ENCODE results near the gene CEP162.

The CEP162 gene

DNA sequence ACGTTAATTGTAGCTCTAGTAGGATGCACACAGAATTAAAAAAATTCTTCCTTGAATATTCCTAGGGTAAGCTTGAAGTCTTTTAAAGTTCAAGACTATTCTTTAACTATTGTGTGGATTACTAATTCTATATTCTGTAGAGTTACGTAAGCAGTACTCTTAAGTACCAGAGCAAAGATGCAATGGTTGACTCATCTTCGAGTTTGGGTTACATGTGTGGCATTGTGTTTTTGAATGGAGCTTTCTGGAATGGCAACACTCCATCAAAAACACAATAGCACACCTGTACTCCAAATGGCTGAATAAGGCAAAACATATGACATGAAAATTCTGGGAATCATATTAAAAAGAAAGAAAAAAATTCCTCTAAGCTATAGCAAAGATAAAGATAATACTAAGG, 33.5 kb upstream of the CEP162 start:
- H3K4me3 ChIP-seq (ENCODE audit: insufficient read depth, low read length, poor library complexity, severe bottlenecking): no peak overlapping the region
- H3F3A ChIP-seq (ENCODE audit: insufficient read depth): no peaks in the 10 kb centered on the region
- no peak overlapping the region for H2AFZ ChIP-seq (ENCODE audit: low read depth, low read length, severe bottlenecking)
- H3K9me2 ChIP-seq (replicated peaks; ENCODE audit: insufficient read depth, low read length): no peaks in the 10 kb centered on the region
- no peak overlapping the region for H3K27ac ChIP-seq (ENCODE audit: low read depth, low read length)
- H3K27me3 ChIP-seq (ENCODE audit: low read length): no peaks in the 10 kb centered on the region
- H3K9ac ChIP-seq (ENCODE audit: low read length): no peak overlapping the region
- H3K79me2 ChIP-seq (ENCODE audit: insufficient read depth, low read length): no peaks in the 10 kb centered on the region
- no peaks in the 10 kb centered on the region for H4K20me1 ChIP-seq (ENCODE audit: low read depth, low read length)
- TF ChIP-seq EZH2phosphoT487 (conservative IDR thresholded peaks at IDR 0.05; ENCODE audit: low read length): no peak
- TF ChIP-seq CTCF (IDR thresholded peaks at IDR 0.05; ENCODE audit: insufficient read depth, low read length, poor library complexity, severe bottlenecking): no peak
- H3K4me2 ChIP-seq (ENCODE audit: low read depth, low read length, poor library complexity, severe bottlenecking): no peak overlapping the region
- H3K9me3 ChIP-seq (ENCODE audit: insufficient read depth, low read length): no peaks in the 10 kb centered on the region
- H3K36me3 ChIP-seq (ENCODE audit: low read length): no peaks in the 10 kb centered on the region

GRCh38 chr6:84260196-84260595, 32.8 kb upstream of the CEP162 start:
- no peak for TF ChIP-seq EZH2phosphoT487 (conservative IDR thresholded peaks at IDR 0.05; ENCODE audit: low read length)
- TF ChIP-seq CTCF (IDR thresholded peaks at IDR 0.05; ENCODE audit: insufficient read depth, low read length, poor library complexity, severe bottlenecking): no peak
- no peaks in the 10 kb centered on the region for H3K79me2 ChIP-seq (ENCODE audit: insufficient read depth, low read length)
- H3K27me3 ChIP-seq (ENCODE audit: low read length): no peaks in the 10 kb centered on the region
- no peak overlapping the region for H3K9ac ChIP-seq (ENCODE audit: low read length)
- no peaks in the 10 kb centered on the region for H3K36me3 ChIP-seq (ENCODE audit: low read length)
- H2AFZ ChIP-seq (ENCODE audit: low read depth, low read length, severe bottlenecking): no peak overlapping the region
- no peaks in the 10 kb centered on the region for H3F3A ChIP-seq (ENCODE audit: insufficient read depth)
- H3K9me2 ChIP-seq (replicated peaks; ENCODE audit: insufficient read depth, low read length): no peaks in the 10 kb centered on the region
- H3K4me2 ChIP-seq (ENCODE audit: low read depth, low read length, poor library complexity, severe bottlenecking): no peak overlapping the region
- no peaks in the 10 kb centered on the region for H3K9me3 ChIP-seq (ENCODE audit: insufficient read depth, low read length)
- H4K20me1 ChIP-seq (ENCODE audit: low read depth, low read length): no peaks in the 10 kb centered on the region
- no peak overlapping the region for H3K4me3 ChIP-seq (ENCODE audit: insufficient read depth, low read length, poor library complexity, severe bottlenecking)
- H3K27ac ChIP-seq (ENCODE audit: low read depth, low read length): no peak overlapping the region

DNA sequence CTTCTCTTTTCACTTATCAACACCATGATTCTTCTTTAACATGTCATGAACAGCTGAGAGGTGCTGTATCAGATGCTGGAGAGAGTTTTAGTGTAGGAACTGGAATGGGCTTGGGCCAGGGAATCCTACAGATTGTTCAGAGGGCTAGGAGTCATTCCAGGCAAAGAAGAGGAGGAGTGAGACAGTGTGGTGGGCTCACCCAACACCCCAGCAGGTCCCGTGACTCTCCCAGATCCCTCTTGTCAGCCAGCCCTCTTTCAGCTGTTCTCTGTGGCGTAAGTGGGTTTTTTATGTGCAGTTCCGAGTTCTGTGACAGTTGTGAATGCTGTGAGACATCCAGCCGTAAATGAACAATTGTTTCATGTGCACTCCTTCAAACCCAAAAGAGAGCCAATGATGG, 31.4 kb upstream of the CEP162 start:
- H4K20me1 ChIP-seq (ENCODE audit: low read depth, low read length): no peaks in the 10 kb centered on the region
- no peak overlapping the region for H3K4me3 ChIP-seq (ENCODE audit: insufficient read depth, low read length, poor library complexity, severe bottlenecking)
- no peaks in the 10 kb centered on the region for H3K9me3 ChIP-seq (ENCODE audit: insufficient read depth, low read length)
- H3K27ac ChIP-seq (ENCODE audit: low read depth, low read length): no peak overlapping the region
- H3K27me3 ChIP-seq (ENCODE audit: low read length): no peaks in the 10 kb centered on the region
- no peak for TF ChIP-seq CTCF (IDR thresholded peaks at IDR 0.05; ENCODE audit: insufficient read depth, low read length, poor library complexity, severe bottlenecking)
- no peaks in the 10 kb centered on the region for H3K36me3 ChIP-seq (ENCODE audit: low read length)
- no peak overlapping the region for H3K9ac ChIP-seq (ENCODE audit: low read length)
- H3K9me2 ChIP-seq (replicated peaks; ENCODE audit: insufficient read depth, low read length): no peaks in the 10 kb centered on the region
- no peaks in the 10 kb centered on the region for H3K79me2 ChIP-seq (ENCODE audit: insufficient read depth, low read length)
- no peaks in the 10 kb centered on the region for H3F3A ChIP-seq (ENCODE audit: insufficient read depth)
- no peak overlapping the region for H3K4me2 ChIP-seq (ENCODE audit: low read depth, low read length, poor library complexity, severe bottlenecking)
- no peak overlapping the region for H2AFZ ChIP-seq (ENCODE audit: low read depth, low read length, severe bottlenecking)

DNA sequence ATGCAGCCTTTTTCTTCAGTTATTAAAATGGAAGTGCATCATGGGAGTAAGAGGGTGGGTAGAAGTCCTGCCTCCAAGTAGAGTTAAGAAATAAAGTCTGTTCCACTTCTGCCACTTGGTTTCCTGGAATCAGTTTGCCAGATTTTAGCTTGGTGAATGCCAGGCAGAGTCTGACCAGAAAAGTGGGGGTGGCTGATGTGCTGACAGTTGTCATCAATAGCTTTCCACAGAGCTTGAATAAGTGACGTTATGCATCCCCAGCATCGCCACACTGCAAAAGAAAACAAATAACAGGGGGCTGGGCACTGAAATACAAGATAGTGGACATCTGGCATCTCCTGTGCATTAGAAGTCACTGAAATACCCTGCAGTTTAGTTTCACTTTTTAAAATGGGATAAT, 30.8 kb upstream of the CEP162 start:
- no peak for TF ChIP-seq EZH2phosphoT487 (conservative IDR thresholded peaks at IDR 0.05; ENCODE audit: low read length)
- TF ChIP-seq CTCF (IDR thresholded peaks at IDR 0.05; ENCODE audit: insufficient read depth, low read length, poor library complexity, severe bottlenecking): no peak
- no peaks in the 10 kb centered on the region for H3F3A ChIP-seq (ENCODE audit: insufficient read depth)
- no peak overlapping the region for H3K4me3 ChIP-seq (ENCODE audit: insufficient read depth, low read length, poor library complexity, severe bottlenecking)
- H3K27ac ChIP-seq (ENCODE audit: low read depth, low read length): no peak overlapping the region
- no peaks in the 10 kb centered on the region for H3K27me3 ChIP-seq (ENCODE audit: low read length)
- no peaks in the 10 kb centered on the region for H3K9me2 ChIP-seq (replicated peaks; ENCODE audit: insufficient read depth, low read length)
- H2AFZ ChIP-seq (ENCODE audit: low read depth, low read length, severe bottlenecking): no peak overlapping the region
- no peaks in the 10 kb centered on the region for H4K20me1 ChIP-seq (ENCODE audit: low read depth, low read length)
- no peaks in the 10 kb centered on the region for H3K9me3 ChIP-seq (ENCODE audit: insufficient read depth, low read length)
- no peaks in the 10 kb centered on the region for H3K36me3 ChIP-seq (ENCODE audit: low read length)
- no peaks in the 10 kb centered on the region for H3K79me2 ChIP-seq (ENCODE audit: insufficient read depth, low read length)
- no peak overlapping the region for H3K4me2 ChIP-seq (ENCODE audit: low read depth, low read length, poor library complexity, severe bottlenecking)
- H3K9ac ChIP-seq (ENCODE audit: low read length): no peak overlapping the region
